AG04449 (cell line): Measurements from ENCODE around the gene TXNDC15.

Experiments used
- CTCF ChIA-PET: fragments of 350-600 bp; formaldehyde crosslinking; extraction: SDS; loops from one replicate; lab custom pipeline; 2021; ENCODE audit warnings: antibody characterized with exemption; lab: Yijun Ruan, JAX
- POLR2A ChIA-PET: fragments of 400-600, 350-600 bp; formaldehyde crosslinking; extraction: SDS; loops from one replicate; lab custom pipeline; 2020; ENCODE audit warnings: antibody characterized with exemption, inconsistent platforms; lab: Yijun Ruan, JAX
- DNase-seq: peaks from one replicate; pipeline ENCODE4 v3.0.0-alpha.2; 2010; ENCODE audit warnings: low read depth, low spot score
- H3K4me3 ChIP-seq: 2 replicates; pipeline ENCODE4 v1.5.1; 2011; ENCODE audit warnings: low read depth, mild to moderate bottlenecking, control low read depth, low read length
- CTCF ChIP-seq: IDR thresholded peaks from one replicate; pipeline ENCODE4 v1.5.1; 2011; ENCODE audit warnings: mild to moderate bottlenecking, moderate library complexity, low read length, control low read depth, inconsistent platforms; ENCODE audit not compliant: insufficient read depth; ENCODE audit errors: missing control alignments

TXNDC15 gene

GRCh38 chr5:134873987-134874830 lies at the start of gene TXNDC15:
Gene TXNDC15 (plus strand): TSS chr5:134874371. CDS start chr5:134874428, 57 bp downstream.
- DNase-seq: peak; percentile 31
- POLR2A ChIA-PET: interaction anchor here (0.6 to 2.2 kb wide), 9 partner anchors 11 to 136 kb away, joined by 3 to 8 read pairs (median 4); partner anchors contain the start of genes C5orf24, CAMLG and PCBD2
- H3K4me3 ChIP-seq: peak within 1 kb of the TSS; percentile 93
- CTCF ChIA-PET: interaction anchor here (1.9 kb wide), 1 partner anchor 10 kb away, joined by 6 read pairs; no protein-coding TSS in a partner anchor
- TF ChIP-seq CTCF: no peak

- POLR2A ChIA-PET: no interaction called here
- H3K4me3 ChIP-seq: no peak overlapping the region
- no peak for TF ChIP-seq CTCF
- CTCF ChIA-PET: interaction anchor here (0.9 to 1.9 kb wide), 4 partner anchors 8 to 80 kb away, joined by 3 to 5 read pairs (median 4); partner anchors contain the start of gene PCBD2
- no peak for DNase-seq
Observed at GRCh38 chr5:134824681-134825080, 49.5 kb upstream of the TXNDC15 start.

GRCh38 chr5:134825212-134825611 lies 49.0 kb upstream of the TXNDC15 start:
- no peak for TF ChIP-seq CTCF
- no peak for DNase-seq
- CTCF ChIA-PET: interaction anchor here (0.9 to 1.2 kb wide), 5 partner anchors 14 to 81 kb away, joined by 3 to 4 read pairs (median 3); partner anchors contain the start of gene PCBD2
- POLR2A ChIA-PET: no interaction called here
- no peak overlapping the region for H3K4me3 ChIP-seq

- peak; percentile 51 for DNase-seq
- POLR2A ChIA-PET: interaction anchor here (0.6 to 4.1 kb wide), 4 partner anchors 12 to 18 kb away, joined by 3 to 14 read pairs (median 4); partner anchors contain the start of gene C5orf24
- no peak overlapping the region for H3K4me3 ChIP-seq
- no peak for TF ChIP-seq CTCF
- CTCF ChIA-PET: interaction anchor here (0.6 to 1.8 kb wide), 9 partner anchors 9 to 97 kb away, joined by 3 to 5 read pairs (median 3); partner anchors contain the start of gene C5orf24
Observed at GRCh38 chr5:134833340-134834032, 40.7 kb upstream of the TXNDC15 start.

- ChIA-PET POLR2A (interaction anchor here (0.6 to 4.1 kb wide), 2 partner anchors 10 to 11 kb away, joined by 3 to 14 read pairs; partner anchors contain the start of gene C5orf24), CTCF (interaction anchor here (1.3 kb wide), 1 partner anchor 69 kb away, joined by 3 read pairs; the partner anchor contains the start of gene PCBD2)
- DNase-seq: no peak
- H3K4me3 ChIP-seq: no peak overlapping the region
- TF ChIP-seq CTCF: no peak
Observed at GRCh38 chr5:134835623-134836022, 38.5 kb upstream of the TXNDC15 start.
